HFF-Myc (cell line): Measurements from ENCODE around the gene SCYGR8.
A peak's percentile ranks its signal among the peaks of the same experiment; 100 is the strongest.
"Not testable (repeated sequence)": the region's sequence is repeated elsewhere in the genome, so short reads cannot be mapped to it uniquely, and the experiment has no call there.

Experiments used
- DNase-seq: peaks from one replicate; pipeline ENCODE4 v3.0.0-alpha.2; 2011; ENCODE audit warnings: low read depth; ENCODE audit errors: extremely low read depth
- H3K4me3 ChIP-seq: replicated peaks from 2 replicates; pipeline ENCODE4 v1.5.1; 2011; ENCODE audit warnings: low read depth, mild to moderate bottlenecking, control low read depth, low read length
- TF ChIP-seq, protein P1 (sequence below): IDR thresholded peaks from 2 replicates; pipeline ENCODE4 v1.5.1; 2012; ENCODE audit warnings: mild to moderate bottlenecking, low read depth, low read length, control low read depth; ENCODE audit errors: missing control alignments

Gene SCYGR8

DNA sequence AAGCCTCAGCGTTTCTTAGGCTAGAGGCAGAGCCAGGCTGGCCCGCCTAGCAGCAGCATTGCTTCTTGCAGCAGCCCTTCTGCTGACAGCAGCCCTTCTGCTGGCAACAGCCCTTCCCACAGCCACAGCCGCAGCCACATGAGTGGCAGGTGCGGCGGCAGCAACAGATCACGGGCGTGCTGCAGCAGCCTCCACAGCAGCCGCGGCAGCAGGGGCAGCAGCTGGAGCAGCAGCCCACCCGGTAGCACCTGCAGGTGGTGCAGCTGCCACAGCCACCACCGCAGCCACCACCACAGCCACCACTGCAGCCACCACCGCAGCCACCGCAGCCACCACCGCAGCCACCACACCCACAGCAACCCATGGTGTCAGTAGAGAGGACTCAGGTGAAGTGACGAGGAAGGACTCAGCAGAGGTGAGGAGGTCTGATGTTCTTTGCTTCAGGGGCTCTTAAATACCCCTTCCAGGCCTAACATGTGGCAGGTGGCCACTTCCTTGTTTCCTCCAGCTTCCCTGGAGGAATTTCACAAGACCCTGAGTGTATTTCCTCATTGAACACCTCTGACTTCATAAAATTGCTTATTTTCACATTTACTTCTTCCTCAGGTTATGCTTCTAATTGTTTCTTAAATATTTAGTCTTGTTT lies 21.2 kb upstream of the SCYGR8 start, which contains the start of gene SCYGR6:
Gene SCYGR6, minus strand, starts transcription at position 364 of the 646 bp plus-strand sequence. Its CDS starts 0 bp downstream, at position 364.
- no peak for DNase-seq
- no peak within 1 kb of the TSS for H3K4me3 ChIP-seq
- TF ChIP-seq, protein P1, sequence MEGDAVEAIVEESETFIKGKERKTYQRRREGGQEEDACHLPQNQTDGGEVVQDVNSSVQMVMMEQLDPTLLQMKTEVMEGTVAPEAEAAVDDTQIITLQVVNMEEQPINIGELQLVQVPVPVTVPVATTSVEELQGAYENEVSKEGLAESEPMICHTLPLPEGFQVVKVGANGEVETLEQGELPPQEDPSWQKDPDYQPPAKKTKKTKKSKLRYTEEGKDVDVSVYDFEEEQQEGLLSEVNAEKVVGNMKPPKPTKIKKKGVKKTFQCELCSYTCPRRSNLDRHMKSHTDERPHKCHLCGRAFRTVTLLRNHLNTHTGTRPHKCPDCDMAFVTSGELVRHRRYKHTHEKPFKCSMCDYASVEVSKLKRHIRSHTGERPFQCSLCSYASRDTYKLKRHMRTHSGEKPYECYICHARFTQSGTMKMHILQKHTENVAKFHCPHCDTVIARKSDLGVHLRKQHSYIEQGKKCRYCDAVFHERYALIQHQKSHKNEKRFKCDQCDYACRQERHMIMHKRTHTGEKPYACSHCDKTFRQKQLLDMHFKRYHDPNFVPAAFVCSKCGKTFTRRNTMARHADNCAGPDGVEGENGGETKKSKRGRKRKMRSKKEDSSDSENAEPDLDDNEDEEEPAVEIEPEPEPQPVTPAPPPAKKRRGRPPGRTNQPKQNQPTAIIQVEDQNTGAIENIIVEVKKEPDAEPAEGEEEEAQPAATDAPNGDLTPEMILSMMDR, result no peak

DNA sequence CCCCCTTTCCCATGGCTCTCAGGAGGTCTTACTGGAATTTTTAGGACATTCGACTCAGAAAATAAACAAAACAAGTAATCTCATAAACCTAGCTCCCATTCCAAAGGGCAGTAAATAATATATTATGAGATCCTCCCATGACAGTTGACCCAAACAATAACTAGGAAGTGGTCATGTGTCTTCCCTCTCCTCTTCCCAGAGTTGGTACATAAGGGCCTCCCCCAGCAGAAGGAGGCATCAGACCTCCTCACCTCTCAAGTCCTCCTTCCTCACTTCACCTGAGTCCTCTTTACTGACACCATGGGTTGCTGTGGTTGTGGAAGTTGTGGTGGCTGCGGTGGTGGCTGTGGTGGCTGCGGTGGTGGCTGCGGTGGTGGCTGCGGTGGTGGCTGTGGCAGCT lies 17.7 kb upstream of the SCYGR8 start, which contains the start of gene SCYGR7:
Gene SCYGR7, plus strand, starts transcription at position 301 of the 400 bp plus-strand sequence. Its CDS starts 0 bp downstream, at position 301.
- TF ChIP-seq, protein P1, result no peak
- H3K4me3 ChIP-seq, result no peak within 1 kb of the TSS
- DNase-seq, result no peak

DNA sequence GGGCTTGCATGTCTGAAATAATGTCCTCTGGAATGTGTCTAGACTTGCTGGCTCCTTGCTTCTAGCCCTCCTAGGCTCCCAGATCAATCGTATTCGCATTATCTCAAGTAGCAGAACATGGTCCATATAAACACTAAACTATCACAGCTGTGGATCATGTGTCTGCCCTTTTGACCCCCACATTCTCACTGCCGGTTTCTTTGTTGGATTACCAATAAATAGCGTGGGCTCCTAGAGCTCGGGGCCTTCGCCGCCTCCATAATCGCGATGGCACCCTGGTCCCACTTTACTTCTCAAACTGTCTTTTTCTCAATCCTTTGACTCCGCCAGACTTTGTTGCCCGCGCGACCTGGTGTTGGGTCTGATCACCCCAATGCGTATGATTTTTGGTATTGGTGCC lies 6.3 kb upstream of the SCYGR8 start:
- H3K4me3 ChIP-seq, result no peak overlapping the region
- no peak for DNase-seq
- TF ChIP-seq, protein P1, result no peak

DNA sequence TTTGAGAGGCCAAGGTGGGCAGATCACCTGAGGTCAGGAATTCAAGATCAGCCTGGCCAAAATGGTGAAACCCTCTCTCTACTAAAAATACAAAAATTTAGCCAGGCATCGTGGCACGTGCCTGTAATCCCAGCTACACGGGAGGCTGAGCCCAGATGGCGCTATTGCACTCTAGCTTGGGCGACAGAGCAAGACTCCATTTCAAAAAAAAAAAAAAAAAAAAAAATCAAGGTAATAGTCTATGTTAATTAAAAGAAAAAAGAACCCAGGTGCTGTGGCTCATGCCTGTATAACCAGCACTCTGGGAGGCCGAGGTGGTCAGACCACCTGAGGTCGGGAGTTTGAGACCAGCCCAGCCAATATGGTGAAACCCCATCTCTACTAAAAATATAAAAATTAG lies 5.0 kb upstream of the SCYGR8 start:
- TF ChIP-seq, protein P1, result peak; percentile 7
- H3K4me3 ChIP-seq, DNase-seq: not testable (repeated sequence)

DNA sequence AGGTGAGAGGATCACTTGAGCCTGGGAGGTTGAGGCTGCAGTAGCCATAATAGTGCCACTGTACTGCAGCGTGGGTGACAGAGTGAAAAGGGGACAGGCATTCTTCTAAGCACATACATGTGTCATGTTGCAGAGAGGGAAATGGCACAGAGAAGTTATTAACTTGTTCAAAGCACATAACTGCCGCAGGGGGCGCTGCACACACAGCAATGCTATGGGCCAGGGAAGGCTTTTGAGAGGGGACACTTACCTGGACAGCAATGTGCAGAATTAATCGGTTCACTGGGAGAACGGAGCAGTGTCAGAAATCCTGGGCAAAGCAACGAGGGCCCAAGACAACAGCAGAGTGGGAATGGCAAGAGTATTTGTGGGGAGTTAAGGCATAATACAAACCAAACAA lies 2.4 kb downstream of the SCYGR8 start:
- no peak overlapping the region for H3K4me3 ChIP-seq
- TF ChIP-seq, protein P1, result peak; percentile 63
- no peak for DNase-seq

DNA sequence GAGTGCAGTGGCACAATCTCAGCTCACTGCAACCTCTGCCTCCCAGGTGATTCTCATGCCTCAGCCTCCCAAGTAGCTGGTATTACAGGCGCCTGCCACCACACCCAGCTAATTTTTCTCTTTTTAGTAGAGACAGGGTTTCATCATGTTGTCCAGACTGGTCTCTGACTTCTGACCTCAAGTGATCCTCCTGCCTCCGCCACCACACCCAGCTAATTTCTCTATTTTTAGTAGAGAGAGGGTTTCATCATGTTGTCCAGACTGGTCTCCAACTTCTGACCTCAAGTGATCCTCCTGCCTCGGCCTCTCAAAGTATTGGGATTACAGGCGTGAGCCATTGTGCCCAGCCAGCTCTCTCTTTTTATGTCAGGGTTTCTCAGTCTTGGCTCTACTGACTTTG lies 10.6 kb downstream of the SCYGR8 start:
- not testable (repeated sequence) for DNase-seq, H3K4me3 ChIP-seq

DNA sequence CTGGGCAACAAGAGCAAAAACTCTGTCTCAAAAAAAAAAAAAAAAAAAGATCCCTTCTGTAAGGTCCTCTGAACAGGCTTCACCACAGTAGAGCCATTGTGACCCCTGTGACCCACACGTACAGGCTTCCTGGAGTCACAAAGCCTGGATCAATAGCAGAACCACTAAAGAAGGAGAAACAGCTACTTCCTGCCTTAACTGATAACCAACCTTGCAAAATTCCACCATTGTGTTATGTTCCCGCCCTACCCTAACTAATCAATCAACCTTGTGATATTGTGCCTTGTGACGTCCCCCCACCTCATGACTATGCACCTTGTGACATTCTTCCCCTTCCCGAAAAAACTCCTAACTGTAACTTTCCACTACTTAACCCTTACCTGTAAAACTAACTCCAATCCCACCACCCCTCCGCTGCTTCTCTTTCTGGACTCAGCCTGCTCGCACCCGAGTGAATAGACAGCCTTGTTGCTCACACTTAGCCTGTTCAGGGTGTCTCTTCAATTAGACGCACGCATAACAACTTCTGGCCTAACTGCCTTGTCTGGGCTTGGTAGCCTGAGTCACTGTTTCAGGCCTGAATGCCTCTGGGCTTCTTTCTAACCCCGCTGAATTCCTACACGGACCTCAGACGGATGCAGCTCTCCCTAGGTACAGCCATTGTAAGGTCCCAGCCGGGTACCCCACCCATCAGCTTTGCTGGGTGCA lies 13.9 kb downstream of the SCYGR8 start:
- no peak overlapping the region for H3K4me3 ChIP-seq
- DNase-seq, result no peak
- TF ChIP-seq, protein P1, result no peak
